AG04449 (cell line): Measurements from ENCODE around the gene KIAA1958.
"Not testable (repeated sequence)": the region's sequence is repeated elsewhere in the genome, so short reads cannot be mapped to it uniquely, and the experiment has no call there.

ENCODE experiments used
- CTCF ChIA-PET: fragments of 350-600 bp; formaldehyde crosslinking; extraction: SDS; loops from one replicate; lab custom pipeline; 2021; ENCODE audit warnings: antibody characterized with exemption; lab: Yijun Ruan, JAX
- POLR2A ChIA-PET: fragments of 400-600, 350-600 bp; formaldehyde crosslinking; extraction: SDS; loops from one replicate; lab custom pipeline; 2020; ENCODE audit warnings: antibody characterized with exemption, inconsistent platforms; lab: Yijun Ruan, JAX
- DNase-seq: peaks from one replicate; pipeline ENCODE4 v3.0.0-alpha.2; 2010; ENCODE audit warnings: low read depth, low spot score
- H3K4me3 ChIP-seq: 2 replicates; pipeline ENCODE4 v1.5.1; 2011; ENCODE audit warnings: low read depth, mild to moderate bottlenecking, control low read depth, low read length
- TF ChIP-seq, protein P1 (sequence below): IDR thresholded peaks from one replicate; pipeline ENCODE4 v1.5.1; 2011; ENCODE audit warnings: mild to moderate bottlenecking, moderate library complexity, low read length, control low read depth, inconsistent platforms; ENCODE audit not compliant: insufficient read depth; ENCODE audit errors: missing control alignments

Gene KIAA1958

DNA sequence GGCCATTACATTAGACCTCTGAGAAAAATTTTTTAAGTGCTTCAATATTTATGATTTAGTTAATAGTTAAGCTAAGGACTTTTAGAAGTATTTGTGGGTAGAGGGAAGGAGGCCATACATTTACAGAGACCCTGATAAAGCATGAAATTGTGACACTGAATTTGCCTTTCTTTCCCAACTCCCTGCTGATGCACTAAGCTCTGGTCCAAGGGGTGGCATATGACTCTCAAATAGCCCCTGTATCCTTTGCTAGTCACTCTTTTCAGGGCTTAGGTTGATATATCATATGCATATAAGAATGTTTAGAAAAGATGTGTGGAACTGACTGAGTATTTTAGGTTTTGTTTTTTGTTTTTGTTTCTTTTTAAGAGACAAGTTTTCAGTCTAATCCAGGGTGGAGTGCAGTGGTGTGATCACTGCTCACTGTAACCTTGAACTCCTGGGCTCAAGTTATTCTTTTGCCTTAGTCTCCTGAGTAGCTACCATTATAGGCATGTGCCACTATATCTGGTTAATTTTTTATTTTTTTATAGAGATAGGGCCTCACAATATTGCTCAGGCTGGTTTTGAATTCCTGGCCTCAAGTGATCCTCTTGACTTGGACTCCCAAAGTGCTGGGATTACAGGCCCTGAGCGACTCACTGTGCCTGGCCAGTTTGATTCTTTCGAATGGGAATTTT, 20.5 kb downstream of the KIAA1958 start:
- ChIA-PET CTCF (no interaction called here), POLR2A (no interaction called here)
- TF ChIP-seq, protein P1, sequence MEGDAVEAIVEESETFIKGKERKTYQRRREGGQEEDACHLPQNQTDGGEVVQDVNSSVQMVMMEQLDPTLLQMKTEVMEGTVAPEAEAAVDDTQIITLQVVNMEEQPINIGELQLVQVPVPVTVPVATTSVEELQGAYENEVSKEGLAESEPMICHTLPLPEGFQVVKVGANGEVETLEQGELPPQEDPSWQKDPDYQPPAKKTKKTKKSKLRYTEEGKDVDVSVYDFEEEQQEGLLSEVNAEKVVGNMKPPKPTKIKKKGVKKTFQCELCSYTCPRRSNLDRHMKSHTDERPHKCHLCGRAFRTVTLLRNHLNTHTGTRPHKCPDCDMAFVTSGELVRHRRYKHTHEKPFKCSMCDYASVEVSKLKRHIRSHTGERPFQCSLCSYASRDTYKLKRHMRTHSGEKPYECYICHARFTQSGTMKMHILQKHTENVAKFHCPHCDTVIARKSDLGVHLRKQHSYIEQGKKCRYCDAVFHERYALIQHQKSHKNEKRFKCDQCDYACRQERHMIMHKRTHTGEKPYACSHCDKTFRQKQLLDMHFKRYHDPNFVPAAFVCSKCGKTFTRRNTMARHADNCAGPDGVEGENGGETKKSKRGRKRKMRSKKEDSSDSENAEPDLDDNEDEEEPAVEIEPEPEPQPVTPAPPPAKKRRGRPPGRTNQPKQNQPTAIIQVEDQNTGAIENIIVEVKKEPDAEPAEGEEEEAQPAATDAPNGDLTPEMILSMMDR, result no peak
- no peak overlapping the region for H3K4me3 ChIP-seq
- no peak for DNase-seq

DNA sequence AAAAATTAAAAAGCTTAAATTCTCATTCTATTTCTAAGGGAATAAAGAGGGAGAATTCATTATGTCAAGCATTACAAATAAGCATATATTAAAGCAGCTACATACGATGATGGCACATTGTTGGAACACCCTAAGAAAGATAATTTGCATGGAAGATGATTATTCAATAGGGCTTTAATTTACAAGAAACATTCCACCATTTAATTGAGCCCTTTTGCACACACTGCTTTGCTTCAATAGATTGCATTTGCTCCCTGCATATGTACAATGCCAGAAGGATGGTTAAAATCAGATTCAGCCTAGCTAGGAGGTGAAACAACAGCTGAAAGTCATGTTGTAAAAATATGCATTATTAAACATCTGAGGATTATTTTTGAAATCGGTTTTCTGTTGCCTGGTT, 21.8 kb downstream of the KIAA1958 start:
- POLR2A ChIA-PET, result no interaction called here
- CTCF ChIA-PET, result no interaction called here
- TF ChIP-seq, protein P1, result no peak
- H3K4me3 ChIP-seq, result no peak overlapping the region
- DNase-seq, result no peak

DNA sequence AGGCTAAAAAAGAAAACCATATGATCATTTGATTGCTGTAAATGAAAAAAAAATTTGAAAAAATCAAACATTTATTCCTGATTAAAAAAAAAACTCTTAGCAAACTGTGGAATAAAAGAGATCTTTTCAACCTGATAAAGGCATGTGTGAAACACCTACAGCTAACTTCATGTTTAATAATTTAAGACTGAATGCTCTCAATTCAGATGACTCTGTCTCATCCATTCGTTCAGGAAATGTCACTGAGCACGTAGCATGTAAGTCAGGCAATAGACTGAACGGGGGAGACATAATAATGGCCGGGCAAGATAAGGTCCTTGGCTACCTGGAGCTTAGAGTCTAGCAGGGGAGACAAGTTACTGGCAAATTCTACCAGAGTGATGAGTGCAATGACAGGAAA, 25.8 kb downstream of the KIAA1958 start:
- POLR2A ChIA-PET, result interaction anchor here (0.6 kb wide), 1 partner anchor 32 kb away, joined by 3 read pairs; no protein-coding TSS in a partner anchor
- H3K4me3 ChIP-seq, CTCF ChIA-PET, DNase-seq: not testable (repeated sequence)

DNA sequence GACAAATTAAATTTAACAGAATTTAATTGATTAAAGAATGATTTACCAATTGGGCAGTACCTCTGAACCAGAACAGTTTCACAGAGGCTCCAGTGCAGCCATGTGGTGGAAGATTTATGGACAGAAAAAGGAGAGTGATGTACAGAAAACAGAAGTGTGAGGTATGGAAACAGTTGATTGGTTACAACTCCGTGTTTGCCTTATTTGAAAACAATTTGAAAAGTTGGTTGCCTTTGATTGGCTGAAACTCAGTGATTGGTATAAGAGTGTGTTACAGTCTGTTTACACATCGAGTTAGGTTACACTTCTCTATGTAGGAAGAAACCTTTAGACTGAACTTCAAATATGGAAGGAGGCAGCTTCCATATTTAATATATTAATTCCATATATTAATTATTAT, 30.1 kb downstream of the KIAA1958 start:
- CTCF ChIA-PET, result no interaction called here
- POLR2A ChIA-PET, result no interaction called here

DNA sequence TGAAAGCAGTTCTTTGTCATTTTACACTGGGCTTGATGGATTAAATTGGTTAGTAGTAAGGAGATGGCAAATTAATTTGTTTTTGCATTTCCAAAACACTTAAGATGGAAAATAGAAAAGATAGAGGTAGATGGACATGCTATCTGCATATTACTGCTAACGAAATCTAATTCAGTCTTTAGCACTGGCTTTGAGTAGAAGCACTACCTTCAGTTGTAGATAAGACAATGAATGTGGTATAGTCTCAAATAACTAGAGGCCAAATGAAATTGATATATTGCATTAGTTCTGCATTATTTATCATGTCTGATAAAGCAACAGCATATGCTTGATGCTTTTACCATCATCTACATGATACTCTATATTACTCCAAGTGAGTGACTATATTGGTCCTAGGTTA, 33.4 kb downstream of the KIAA1958 start:
- ChIA-PET CTCF (no interaction called here), POLR2A (no interaction called here)
- TF ChIP-seq, protein P1, result no peak
- no peak overlapping the region for H3K4me3 ChIP-seq
- no peak for DNase-seq

More for the DNA sequence above, 30.1 kb downstream of the KIAA1958 start:
- TF ChIP-seq, protein P1, result no peak
- no peak for DNase-seq
- no peak overlapping the region for H3K4me3 ChIP-seq

DNA sequence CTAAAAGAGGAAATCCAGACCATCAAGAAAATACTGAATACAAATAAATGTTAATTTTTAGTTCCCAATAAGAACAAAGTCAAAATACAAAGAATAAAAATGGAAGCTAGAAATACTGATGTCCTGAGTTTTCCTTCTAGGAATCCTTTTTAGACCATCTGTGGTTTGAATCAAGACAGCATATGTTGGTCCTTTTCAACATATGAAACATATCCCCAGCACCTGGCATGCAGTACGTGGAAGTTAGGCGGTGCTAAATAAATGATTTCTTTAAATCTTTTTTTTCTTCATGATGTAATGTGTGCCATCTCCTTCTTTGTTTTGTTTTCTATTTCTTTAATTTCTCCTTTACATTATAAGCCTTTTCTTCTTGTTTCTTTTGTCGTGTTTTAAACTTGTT, 34.0 kb downstream of the KIAA1958 start:
- ChIA-PET POLR2A (no interaction called here), CTCF (interaction anchor here (0.9 kb wide), 1 partner anchor 9 kb away, joined by 3 read pairs; no protein-coding TSS in a partner anchor)
- DNase-seq, result no peak
- no peak overlapping the region for H3K4me3 ChIP-seq
- TF ChIP-seq, protein P1, result no peak

DNA sequence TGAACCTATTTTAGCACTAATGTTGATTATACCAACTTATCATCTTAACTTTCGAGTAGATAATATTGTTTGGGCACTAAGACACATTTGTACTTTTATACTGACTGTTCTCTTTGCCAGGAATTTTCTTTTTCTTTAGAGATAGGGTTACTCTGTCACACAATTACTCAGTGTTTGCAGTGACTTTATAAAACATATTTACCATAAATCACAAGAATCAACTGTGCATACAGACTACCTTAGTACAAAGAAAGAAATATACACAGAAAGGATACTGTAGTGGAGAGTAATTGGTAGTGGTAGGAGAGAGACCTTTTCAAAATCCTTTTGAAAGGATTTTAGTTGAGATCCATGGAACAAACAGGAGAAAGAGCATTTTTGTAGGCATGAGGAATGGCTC, 40.3 kb downstream of the KIAA1958 start:
- no peak overlapping the region for H3K4me3 ChIP-seq
- TF ChIP-seq, protein P1, result no peak
- ChIA-PET POLR2A (no interaction called here), CTCF (no interaction called here)
- DNase-seq, result no peak
